Large intestine (tissue), 3 donors: Measurements from ENCODE around the gene SEC14L6. TPM values are rescaled to one million over a fixed set of nuclear protein-coding genes. Genes with fewer than 3 reads are reported as not detected.
"Not testable (repeated sequence)": the region's sequence is repeated elsewhere in the genome, so short reads cannot be mapped to it uniquely, and the experiment has no call there.

Source experiments
- DNase-seq, 2 donors: peaks; one replicate each; pipeline versions ENCODE4 v3.0.0 to v3.0.0-alpha.2; 2013
- H3K27ac ChIP-seq: one replicate; pipeline ENCODE4 v1.5.1; 2013; ENCODE audit warnings: low read length
- H3K27me3 ChIP-seq: 2 replicates; pipeline ENCODE4 v1.6.1; 2013; ENCODE audit warnings: low read length; ENCODE audit not compliant: control insufficient read depth, insufficient read depth
- H3K36me3 ChIP-seq: 2 replicates; pipeline ENCODE4 v1.6.1; 2013; ENCODE audit warnings: low read length; ENCODE audit not compliant: control insufficient read depth, insufficient read depth
- H3K4me1 ChIP-seq: one replicate; pipeline ENCODE4 v1.6.1; 2013; ENCODE audit warnings: low read length; ENCODE audit not compliant: control insufficient read depth, insufficient read depth
- H3K4me3 ChIP-seq: one replicate; pipeline ENCODE4 v1.5.1; 2013; ENCODE audit warnings: low read length
- H3K9me3 ChIP-seq: one replicate; pipeline ENCODE4 v1.6.1; 2013; ENCODE audit warnings: mild to moderate bottlenecking, low read depth, low read length, moderate library complexity; ENCODE audit not compliant: control insufficient read depth
- WGBS: methylation state at CpG from one replicate; pipeline ENCODE4 v1.1.5; 2013; ENCODE audit warnings: low lambda C conversion rate; ENCODE audit not compliant: insufficient coverage; 5-methylcytosine and 5-hydroxymethylcytosine counted together
- polyA plus RNA-seq: library from polyadenylated mRNA; unstranded; fragments of 120-200 nt; gene quantifications from one replicate; pipeline ENCODE4 v1.2.1, GENCODE V29; 2013

SEC14L6 gene
- polyA plus RNA-seq, 1 donor: 1.2 TPM

GRCh38 chr22:30567277-30567676, 20.7 kb upstream of the SEC14L6 start:
- WGBS: no CpG with 5 or more reads among the region's 6 CpGs
- DNase-seq, H3K27ac ChIP-seq, H3K9me3 ChIP-seq, H3K4me3 ChIP-seq, H3K36me3 ChIP-seq, H3K27me3 ChIP-seq: not testable (repeated sequence)
- peaks cover 35% of the 10 kb centered on the region for H3K4me1 ChIP-seq

- H3K36me3 ChIP-seq: no peaks in the 10 kb centered on the region
- peak; percentile 92 to 96 for DNase-seq
- H3K4me1 ChIP-seq: peaks cover 34% of the 10 kb centered on the region
- WGBS: no CpG with 5 or more reads among the region's 7 CpGs
- no peaks in the 10 kb centered on the region for H3K27me3 ChIP-seq
- H3K9me3 ChIP-seq: no peaks in the 10 kb centered on the region
- H3K27ac ChIP-seq: peak overlapping the region; percentile 80
- no peak overlapping the region for H3K4me3 ChIP-seq
These were observed 19.6 kb upstream of the SEC14L6 start for GRCh38 chr22:30566125-30566524.

DNA sequence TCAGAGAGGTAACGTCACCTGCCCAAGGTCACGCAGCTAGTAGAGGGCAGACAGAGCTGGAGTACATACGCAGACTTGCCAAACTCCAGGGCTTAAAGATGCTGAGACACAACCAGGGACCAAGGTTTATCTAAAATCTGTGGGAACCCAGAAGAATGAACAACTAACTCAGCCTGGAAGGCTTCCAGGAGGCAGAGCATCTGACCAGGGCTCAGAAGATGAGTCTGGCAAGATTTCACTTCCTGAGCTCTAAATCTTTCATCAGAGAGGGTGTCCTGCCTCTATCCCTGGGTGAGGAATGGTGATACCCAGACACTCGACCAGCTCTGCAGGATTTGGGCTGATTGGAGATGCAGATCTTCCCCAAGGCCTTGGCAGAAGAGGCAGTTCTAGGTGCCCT, 18.8 kb upstream of the SEC14L6 start:
- peak overlapping the region; percentile 80 for H3K27ac ChIP-seq
- no peak for DNase-seq
- no peaks in the 10 kb centered on the region for H3K27me3 ChIP-seq
- H3K4me3 ChIP-seq: no peak overlapping the region
- H3K36me3 ChIP-seq: no peaks in the 10 kb centered on the region
- H3K9me3 ChIP-seq: no peaks in the 10 kb centered on the region
- H3K4me1 ChIP-seq: peaks cover 37% of the 10 kb centered on the region
- no CpG with 5 or more reads among the region's 4 CpGs for WGBS

DNA sequence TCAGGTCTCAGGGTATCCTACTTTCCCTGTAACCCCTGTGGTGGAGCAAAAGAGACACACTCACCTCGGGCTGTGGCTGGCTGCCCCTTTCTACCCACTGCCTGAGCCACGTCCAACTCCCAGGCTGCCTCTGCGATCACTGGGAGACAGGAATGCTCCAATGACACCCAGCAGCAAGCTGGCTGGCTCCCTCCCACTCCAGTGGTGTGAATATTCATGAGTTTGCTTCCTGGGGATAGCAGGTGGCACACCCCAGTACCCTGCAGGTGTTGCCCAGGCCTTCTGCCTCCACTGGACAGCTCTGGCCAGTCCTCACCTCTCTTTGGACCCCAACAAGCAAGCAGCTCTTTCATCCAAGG, 18.2 kb upstream of the SEC14L6 start:
- Histone ChIP-seq H3K4me1 (peaks cover 43% of the 10 kb centered on the region), H3K36me3 (no peaks in the 10 kb centered on the region), H3K4me3 (no peak overlapping the region), H3K27ac (no peak overlapping the region), H3K9me3 (no peaks in the 10 kb centered on the region), H3K27me3 (no peaks in the 10 kb centered on the region)
- DNase-seq: no peak
- 60% methylated on average over 1 of the region's 3 CpGs for WGBS

- Histone ChIP-seq H3K9me3 (no peaks in the 10 kb centered on the region), H3K36me3 (no peaks in the 10 kb centered on the region), H3K27ac (no peak overlapping the region), H3K27me3 (no peaks in the 10 kb centered on the region), H3K4me3 (no peak overlapping the region), H3K4me1 (peaks cover 49% of the 10 kb centered on the region)
- no peak for DNase-seq
- no CpG with 5 or more reads among the region's 8 CpGs for WGBS
These were observed 17.7 kb upstream of the SEC14L6 start for GRCh38 chr22:30564045-30564760.

DNA sequence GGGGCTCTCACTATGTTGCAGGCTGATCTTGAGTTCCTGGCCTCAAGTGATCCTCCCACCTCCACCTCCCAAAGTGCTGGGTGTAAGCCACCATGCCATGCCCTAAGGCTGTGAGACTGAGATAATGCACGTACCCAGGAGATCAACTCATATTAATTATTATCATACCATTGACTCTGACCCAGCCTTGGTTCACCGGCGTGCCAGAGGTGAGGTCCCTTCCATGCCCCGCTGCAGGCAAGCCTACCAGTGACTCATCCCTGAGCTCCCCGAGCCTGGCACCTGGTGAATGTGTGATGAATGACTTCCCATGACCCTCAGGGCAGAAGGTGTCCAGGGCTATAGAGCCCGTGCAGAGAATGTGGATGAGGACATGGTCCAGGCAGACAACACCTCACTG, 15.8 kb upstream of the SEC14L6 start:
- peak; percentile 28 to 32 for DNase-seq
- Histone ChIP-seq H3K9me3 (no peaks in the 10 kb centered on the region), H3K4me1 (peaks cover 49% of the 10 kb centered on the region), H3K27ac (no peak overlapping the region), H3K4me3 (no peak overlapping the region), H3K36me3 (peaks cover under 1% of the 10 kb centered on the region), H3K27me3 (no peaks in the 10 kb centered on the region)
- WGBS: no CpG with 5 or more reads among the region's 6 CpGs

GRCh38 chr22:30561402-30562189, 15.1 kb upstream of the SEC14L6 start:
- Histone ChIP-seq H3K27ac (no peak overlapping the region), H3K4me3 (no peak overlapping the region), H3K27me3 (no peaks in the 10 kb centered on the region), H3K4me1 (peaks cover 44% of the 10 kb centered on the region), H3K36me3 (peaks cover 6% of the 10 kb centered on the region), H3K9me3 (no peaks in the 10 kb centered on the region)
- no CpG with 5 or more reads among the region's 10 CpGs for WGBS
- no peak for DNase-seq

DNA sequence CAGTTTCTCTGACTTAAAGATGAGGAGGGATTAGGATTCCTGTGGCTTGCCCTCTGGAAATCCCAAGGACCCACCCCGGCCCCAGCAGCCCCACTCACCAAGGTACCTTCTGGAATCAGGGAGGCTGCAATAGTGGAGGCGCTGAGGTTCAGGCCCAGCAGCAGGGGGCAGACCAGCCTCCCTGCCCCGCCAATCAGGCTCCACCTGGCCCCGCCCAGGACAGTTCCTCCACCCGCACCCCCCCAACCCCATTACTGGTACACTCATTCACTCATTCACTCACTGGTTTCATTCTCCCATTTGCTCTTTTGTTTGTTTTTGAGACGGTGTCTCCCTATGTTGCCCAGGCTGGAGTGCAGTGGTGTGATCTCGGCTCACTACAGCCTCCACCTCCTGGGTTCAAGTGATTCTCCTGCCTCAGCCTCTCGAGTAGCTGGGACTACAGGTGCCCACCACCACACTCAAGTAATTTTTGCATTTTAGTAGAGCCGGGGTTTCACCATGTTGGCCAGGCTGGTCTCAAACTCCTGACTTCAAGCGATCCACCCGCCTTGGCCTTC, 14.2 kb upstream of the SEC14L6 start:
- Histone ChIP-seq H3K4me3 (peak overlapping the region; percentile 30), H3K27ac (peak overlapping the region; percentile 91), H3K4me1 (peaks cover 37% of the 10 kb centered on the region)

DNA sequence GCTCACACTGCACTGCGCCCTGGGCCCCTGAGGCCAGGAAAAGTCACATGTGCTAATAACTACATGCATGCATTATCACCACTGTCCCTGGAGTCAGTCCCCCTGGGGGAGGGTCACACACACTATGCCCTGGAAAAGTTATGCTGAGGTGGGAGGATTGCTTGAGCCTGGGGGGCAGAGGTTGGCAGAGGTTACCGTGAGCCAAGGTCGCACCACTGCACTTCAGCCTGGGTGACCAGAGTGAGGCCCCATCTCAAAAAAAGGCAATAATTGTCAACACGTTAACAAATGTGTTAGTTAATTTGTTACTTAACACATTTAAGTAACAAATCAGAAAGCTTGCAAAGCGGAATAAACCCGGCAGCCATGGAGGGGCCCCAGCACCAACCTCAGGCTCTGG, 13.3 kb upstream of the SEC14L6 start:
- peak overlapping the region; percentile 91 for H3K27ac ChIP-seq
- peaks cover 29% of the 10 kb centered on the region for H3K4me1 ChIP-seq
- peak overlapping the region; percentile 30 for H3K4me3 ChIP-seq
- DNase-seq: peak; percentile 76 to 89
- no CpG with 5 or more reads among the region's 6 CpGs for WGBS
- peaks cover 18% of the 10 kb centered on the region for H3K36me3 ChIP-seq
- H3K27me3 ChIP-seq: no peaks in the 10 kb centered on the region
- peaks cover 11% of the 10 kb centered on the region for H3K9me3 ChIP-seq

More for the DNA sequence above, 14.2 kb upstream of the SEC14L6 start:
- H3K27me3 ChIP-seq, H3K9me3 ChIP-seq: not testable (repeated sequence)
- no CpG with 5 or more reads among the region's 11 CpGs for WGBS
- peaks cover 11% of the 10 kb centered on the region for H3K36me3 ChIP-seq
- peak; percentile 14 to 32 for DNase-seq

GRCh38 chr22:30557243-30557642, 10.7 kb upstream of the SEC14L6 start:
- H3K36me3 ChIP-seq: peaks cover 23% of the 10 kb centered on the region
- DNase-seq: no peak
- no peak overlapping the region for H3K4me3 ChIP-seq
- no peak overlapping the region for H3K27ac ChIP-seq
- WGBS: 100% methylated on average over 1 of the region's 8 CpGs
- H3K27me3 ChIP-seq: no peaks in the 10 kb centered on the region
- peaks cover 14% of the 10 kb centered on the region for H3K9me3 ChIP-seq
- H3K4me1 ChIP-seq: peaks cover 25% of the 10 kb centered on the region
